DND-41 (cell line): ENCODE data around the gene RAB33B.
"Not testable (repeated sequence)": the region's sequence is repeated elsewhere in the genome, so short reads cannot be mapped to it uniquely, and the experiment has no call there.

ENCODE experiments used
- CTCF ChIP-seq: IDR thresholded peaks from 2 replicates; pipeline ENCODE4 v1.5.1; 2012; ENCODE audit warnings: borderline replicate concordance, low read length, moderate library complexity, mild to moderate bottlenecking; ENCODE audit not compliant: poor library complexity, severe bottlenecking; ENCODE audit errors: extremely low read depth
- EZH2 ChIP-seq: IDR thresholded peaks from 3 replicates; pipeline ENCODE4 v1.6.1; 2012; ENCODE audit warnings: borderline replicate concordance, low read depth, mild to moderate bottlenecking, moderate library complexity, low read length, inconsistent platforms; ENCODE audit not compliant: severe bottlenecking

- TF ChIP-seq CTCF, EZH2: not testable (repeated sequence)
These were observed 10.6 kb downstream of the RAB33B start for GRCh38 chr4:139464512-139464911.
